ENCODE measurements around the gene PLCB4. TPM values are rescaled to one million over a fixed set of nuclear protein-coding genes. Genes with fewer than 3 reads are reported as not detected.

The PLCB4 gene
- total RNA-seq, 1 donor from 2014 or later = 59.6 TPM

GRCh38 chr20:9241721-9242427, 173.0 kb downstream of the PLCB4 start:
- no peak for TF ChIP-seq CTCF (conservative IDR thresholded peaks at IDR 0.05; ENCODE audit: low read depth, low read length)
- no peak for DNase-seq (ENCODE audit: low read depth)
- no peak overlapping the region for H3K4me3 ChIP-seq (ENCODE audit: low read depth, low read length)

DNA sequence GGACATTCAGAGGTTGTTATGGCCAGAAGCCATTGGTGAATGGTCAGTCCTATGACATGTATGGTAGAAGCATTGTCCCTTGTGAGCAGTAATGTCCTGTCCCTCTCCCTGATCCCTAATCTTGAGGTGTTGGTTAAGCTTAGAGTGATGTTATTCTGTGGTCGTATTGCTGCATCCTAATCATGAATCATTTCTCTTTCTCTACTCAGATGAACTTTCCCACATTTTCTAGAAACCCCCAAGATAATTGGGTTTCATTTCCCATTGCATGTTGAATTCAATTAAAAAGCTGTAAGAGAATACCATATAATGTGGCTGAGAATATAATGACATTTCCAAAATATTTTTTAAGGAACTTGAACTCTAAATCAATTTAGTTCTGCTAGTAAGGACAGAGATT, 175.1 kb downstream of the PLCB4 start:
- H3K4me3 ChIP-seq (ENCODE audit: low read depth, low read length) = no peak overlapping the region
- DNase-seq (ENCODE audit: low read depth) = no peak
- no peak for TF ChIP-seq CTCF (conservative IDR thresholded peaks at IDR 0.05; ENCODE audit: low read depth, low read length)

- no peak for TF ChIP-seq CTCF (conservative IDR thresholded peaks at IDR 0.05; ENCODE audit: low read depth, low read length)
- no peak for DNase-seq (ENCODE audit: low read depth)
- no peak overlapping the region for H3K4me3 ChIP-seq (ENCODE audit: low read depth, low read length)
These were observed 175.9 kb downstream of the PLCB4 start for GRCh38 chr20:9244811-9245210.

DNA sequence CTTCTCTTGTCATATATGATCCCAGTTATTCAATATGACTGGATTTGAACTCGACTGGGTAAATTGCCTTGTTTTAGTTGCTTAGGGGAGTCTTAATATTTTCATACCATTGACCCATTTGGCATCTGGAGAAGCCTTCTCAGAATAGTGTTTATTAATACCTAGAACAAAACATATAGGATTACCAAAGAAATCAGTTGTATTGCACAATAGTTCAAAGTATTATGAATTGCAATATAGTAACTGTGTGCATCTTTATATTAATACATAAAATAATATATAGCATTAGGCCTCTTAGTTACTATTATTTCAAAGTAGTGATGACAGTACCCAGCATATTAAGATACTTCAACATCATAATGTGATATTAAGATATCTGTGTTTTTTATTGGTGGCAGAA, 177.8 kb downstream of the PLCB4 start:
- no peak overlapping the region for H3K4me3 ChIP-seq (ENCODE audit: low read depth, low read length)
- no peak for TF ChIP-seq CTCF (conservative IDR thresholded peaks at IDR 0.05; ENCODE audit: low read depth, low read length)
- DNase-seq (ENCODE audit: low read depth) = no peak

DNA sequence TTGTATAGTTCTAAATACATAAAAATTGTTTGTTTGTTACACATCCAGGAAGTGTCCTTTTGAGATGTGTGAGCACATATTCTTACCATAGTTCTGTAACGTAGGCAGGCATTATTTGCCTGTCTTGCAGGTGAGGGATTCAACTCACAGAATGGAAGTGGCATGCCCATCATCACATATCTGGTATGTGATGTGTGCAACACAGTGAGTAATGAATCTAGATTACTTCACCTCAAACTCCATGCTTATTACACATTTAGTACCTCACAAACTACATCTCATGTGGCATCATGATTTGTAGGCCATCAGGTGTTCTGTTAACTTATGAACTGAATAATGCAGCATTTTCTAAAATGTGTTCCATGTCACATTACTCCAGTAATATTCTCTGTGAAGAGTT, 181.6 kb downstream of the PLCB4 start:
- DNase-seq (ENCODE audit: low read depth) = no peak
- H3K4me3 ChIP-seq (ENCODE audit: low read depth, low read length) = no peak overlapping the region
- TF ChIP-seq CTCF (conservative IDR thresholded peaks at IDR 0.05; ENCODE audit: low read depth, low read length) = no peak

GRCh38 chr20:9253006-9253539, 184.2 kb downstream of the PLCB4 start:
- no peak overlapping the region for H3K4me3 ChIP-seq (ENCODE audit: low read depth, low read length)
- TF ChIP-seq CTCF (conservative IDR thresholded peaks at IDR 0.05; ENCODE audit: low read depth, low read length) = no peak
- no peak for DNase-seq (ENCODE audit: low read depth)

GRCh38 chr20:9255171-9255570, 186.3 kb downstream of the PLCB4 start:
- H3K4me3 ChIP-seq (ENCODE audit: low read depth, low read length) = no peak overlapping the region
- no peak for DNase-seq (ENCODE audit: low read depth)
- TF ChIP-seq CTCF (conservative IDR thresholded peaks at IDR 0.05; ENCODE audit: low read depth, low read length) = no peak
